ENCODE measurements around the gene NRTN.

- no peak for TF ChIP-seq CTCF (IDR thresholded peaks at IDR 0.05)
- no peak for TF ChIP-seq EP300 (IDR thresholded peaks at IDR 0.05)
Observed at GRCh38 chr19:5870986-5871394, 66.1 kb downstream of the NRTN start.
